ENCODE measurements around the gene NFXL1.

DNA sequence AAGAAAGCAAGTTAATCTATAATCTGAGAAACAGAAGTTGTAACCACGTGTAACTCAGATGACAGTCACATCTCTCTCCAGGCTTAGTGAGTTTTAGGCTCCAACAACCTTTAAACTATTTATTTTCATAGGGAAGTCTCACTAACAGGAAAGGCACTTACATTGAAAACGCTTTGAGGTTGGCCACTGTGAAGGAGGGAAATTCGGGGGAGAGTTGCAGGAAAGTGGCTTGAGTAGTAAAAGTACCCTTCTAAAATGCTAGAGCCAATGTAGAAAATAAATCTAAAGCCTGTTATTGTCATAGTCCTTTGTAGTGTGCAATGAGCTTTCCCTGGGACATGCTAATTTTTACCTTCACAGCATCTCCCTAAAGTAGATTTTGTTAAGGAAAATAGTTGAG lies 995 bp upstream of the NFXL1 start:
- TF ChIP-seq, protein P1, sequence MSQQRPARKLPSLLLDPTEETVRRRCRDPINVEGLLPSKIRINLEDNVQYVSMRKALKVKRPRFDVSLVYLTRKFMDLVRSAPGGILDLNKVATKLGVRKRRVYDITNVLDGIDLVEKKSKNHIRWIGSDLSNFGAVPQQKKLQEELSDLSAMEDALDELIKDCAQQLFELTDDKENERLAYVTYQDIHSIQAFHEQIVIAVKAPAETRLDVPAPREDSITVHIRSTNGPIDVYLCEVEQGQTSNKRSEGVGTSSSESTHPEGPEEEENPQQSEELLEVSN (IDR thresholded peaks at IDR 0.05; ENCODE audit: borderline replicate concordance, low read depth): no peak
- no peak for TF ChIP-seq EHMT2 (IDR thresholded peaks at IDR 0.05; ENCODE audit: low read depth)
- no peak for TF ChIP-seq CTCF (IDR thresholded peaks at IDR 0.05)
- no peak for TF ChIP-seq REST (IDR thresholded peaks at IDR 0.05)
- TF ChIP-seq RCOR1 (IDR thresholded peaks at IDR 0.05; ENCODE audit: low read depth, low read length): no peak
- no peak for TF ChIP-seq JUNB (IDR thresholded peaks at IDR 0.05)
- TF ChIP-seq RAD21 (conservative IDR thresholded peaks at IDR 0.05 in 1 of 2, IDR thresholded peaks at IDR 0.05 in 1 of 2): no peak
- no peak for TF ChIP-seq CEBPB (IDR thresholded peaks at IDR 0.05)
- TF ChIP-seq RFX5 (IDR thresholded peaks at IDR 0.05): no peak
- no peak for TF ChIP-seq PHF8 (IDR thresholded peaks at IDR 0.05; ENCODE audit: borderline replicate concordance, low read depth)
- TF ChIP-seq, protein P2, sequence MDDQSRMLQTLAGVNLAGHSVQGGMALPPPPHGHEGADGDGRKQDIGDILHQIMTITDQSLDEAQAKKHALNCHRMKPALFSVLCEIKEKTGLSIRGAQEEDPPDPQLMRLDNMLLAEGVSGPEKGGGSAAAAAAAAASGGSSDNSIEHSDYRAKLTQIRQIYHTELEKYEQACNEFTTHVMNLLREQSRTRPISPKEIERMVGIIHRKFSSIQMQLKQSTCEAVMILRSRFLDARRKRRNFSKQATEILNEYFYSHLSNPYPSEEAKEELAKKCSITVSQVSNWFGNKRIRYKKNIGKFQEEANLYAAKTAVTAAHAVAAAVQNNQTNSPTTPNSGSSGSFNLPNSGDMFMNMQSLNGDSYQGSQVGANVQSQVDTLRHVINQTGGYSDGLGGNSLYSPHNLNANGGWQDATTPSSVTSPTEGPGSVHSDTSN (IDR thresholded peaks at IDR 0.05): no peak
- no peak for TF ChIP-seq MAFK (IDR thresholded peaks at IDR 0.05; ENCODE audit: partially characterized antibody)
